ENCODE results near the gene TADA3.

DNA sequence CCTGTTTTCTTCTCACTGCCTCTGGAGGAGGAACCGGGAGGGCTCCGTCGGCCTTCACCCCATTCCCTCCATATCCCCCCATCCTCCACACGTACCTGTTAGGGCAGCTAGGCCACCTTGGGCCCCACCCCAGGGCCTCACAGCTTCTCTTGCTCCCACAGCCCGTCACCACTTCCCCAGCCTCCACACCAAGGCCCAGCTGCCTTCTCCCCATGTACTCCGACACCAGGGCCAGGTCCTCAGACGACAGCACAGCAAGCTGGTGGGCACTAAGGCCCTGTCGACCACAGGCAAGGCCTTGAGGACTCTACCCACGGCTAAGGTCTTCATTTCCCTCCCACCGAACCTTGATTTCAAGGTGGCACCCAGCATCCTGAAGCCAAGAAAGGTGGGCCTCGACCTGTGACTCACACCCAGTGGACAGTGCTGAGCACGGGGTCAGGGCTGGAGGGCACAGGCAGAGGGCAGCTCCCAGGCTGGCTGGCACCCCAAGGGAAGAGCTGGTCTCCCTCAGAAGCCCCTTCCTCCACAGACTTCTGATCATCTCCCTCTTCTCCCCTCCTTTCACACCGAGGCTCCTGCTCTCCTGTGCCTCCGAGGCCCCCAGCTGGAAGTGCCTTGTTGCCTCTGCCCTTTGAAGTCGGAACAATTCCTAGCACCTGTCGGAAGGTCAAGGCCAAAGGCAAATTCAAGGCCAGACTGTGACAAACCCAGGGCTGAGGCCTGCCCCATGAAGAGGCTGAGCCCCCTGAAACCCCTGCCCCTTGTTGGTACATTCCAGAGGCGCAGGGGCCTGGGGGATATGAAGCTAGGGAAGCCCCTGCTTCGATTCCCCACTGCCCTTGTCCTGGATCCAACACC lies 42.5 kb upstream of the TADA3 start:
- TF ChIP-seq HDGF (IDR thresholded peaks at IDR 0.05) (no peak), SOX6 (IDR thresholded peaks at IDR 0.05) (no peak), KLF16 (IDR thresholded peaks at IDR 0.05) (no peak), RBM25 (IDR thresholded peaks at IDR 0.05; ENCODE audit: low read depth, low read length, severe bottlenecking) (no peak), FOXM1 (IDR thresholded peaks at IDR 0.05; ENCODE audit: low read depth) (no peak), FOXM1 (CRISPR knock-in tag; IDR thresholded peaks at IDR 0.05; ENCODE audit: low read depth) (no peak), YY1 (IDR thresholded peaks at IDR 0.05; ENCODE audit: borderline replicate concordance in 1 of 3, control insufficient read depth in 1 of 3, extremely low read depth in 1 of 3, insufficient read depth in 3 of 3, insufficient read length in 1 of 3, insufficient replicate concordance in 2 of 3, low read depth in 1 of 3, low read length in 2 of 3) (no peak), ZNF263 (CRISPR knock-in tag; IDR thresholded peaks at IDR 0.05; ENCODE audit: borderline replicate concordance) (no peak), POLR2AphosphoS2 (IDR thresholded peaks at IDR 0.05; ENCODE audit: low read length) (no peak)

Data from K562 (cell line).